ENCODE measurements around the gene ITGA3.

GRCh38 chr17:50042211-50042610, 13.7 kb upstream of the ITGA3 start:
- TF ChIP-seq CTCF (IDR thresholded peaks at IDR 0.05) (no peak), RAD21 (conservative IDR thresholded peaks at IDR 0.05 in 1 of 2, IDR thresholded peaks at IDR 0.05 in 1 of 2) (no peak), NPAS2 (CRISPR knock-in tag; IDR thresholded peaks at IDR 0.05; ENCODE audit: borderline replicate concordance) (no peak)

All from A549 (cell line).